HepG2 (cell line): ENCODE results near the gene ZDHHC16. TPM values are rescaled to one million over a fixed set of nuclear protein-coding genes. Genes with fewer than 3 reads are reported as not detected.
A peak's percentile ranks its signal among the peaks of the same experiment; 100 is the strongest.

Experiments
- CBFB ChIP-seq: sonication (generic); formaldehyde crosslinking; IDR thresholded peaks from 2 replicates; pipeline ENCODE4 v1.4.0; 2020; ENCODE audit warnings: missing genetic modification reagents
- E2F5 ChIP-seq: sonication (generic); formaldehyde crosslinking; conservative IDR thresholded peaks from 2 replicates; pipeline ENCODE4 v1.4.0; 2020; ENCODE audit warnings: missing genetic modification reagents
- HNF1A ChIP-seq, 2 experiments: sonication (generic) in 1 of 2; formaldehyde crosslinking in 1 of 2; IDR thresholded peaks; 2 replicates each; pipeline versions ENCODE4 v1.4.0 to v1.6.1; 2016 to 2020; ENCODE audit warnings: borderline replicate concordance in 1 of 2, low read depth in 1 of 2, mild to moderate bottlenecking in 1 of 2, missing genetic modification reagents in 1 of 2
- JDP2 ChIP-seq: sonication (generic); formaldehyde crosslinking; IDR thresholded peaks from 2 replicates; pipeline ENCODE4 v1.8.1; 2022; ENCODE audit warnings: missing genetic modification reagents, borderline replicate concordance
- KDM5A ChIP-seq: fragments of 200-600 bp; sonication (generic); IDR thresholded peaks from 2 replicates; pipeline ENCODE4 v1.7.0; 2018; ENCODE audit warnings: antibody characterized with exemption, mild to moderate bottlenecking, low read length, borderline replicate concordance
- KIAA2018 ChIP-seq: sonication (generic); formaldehyde crosslinking; IDR thresholded peaks from 2 replicates; pipeline ENCODE4 v1.5.0; 2020; ENCODE audit warnings: mild to moderate bottlenecking, missing genetic modification reagents, borderline replicate concordance
- PAWR ChIP-seq: sonication (generic); formaldehyde crosslinking; IDR thresholded peaks from 2 replicates; pipeline ENCODE4 v1.4.0; 2020; ENCODE audit warnings: missing genetic modification reagents, mild to moderate bottlenecking, borderline replicate concordance
- PAX8 ChIP-seq: sonication (generic); formaldehyde crosslinking; IDR thresholded peaks from 2 replicates; pipeline ENCODE4 v1.8.0; 2022; ENCODE audit warnings: mild to moderate bottlenecking, missing genetic modification reagents, borderline replicate concordance
- POLR2A ChIP-seq, 2 experiments: IDR thresholded peaks; 2 replicates each; pipeline ENCODE4 v1.6.1; 2011; ENCODE audit warnings: low read depth in 2 of 2, low read length in 2 of 2, mild to moderate bottlenecking in 1 of 2, moderate library complexity in 1 of 2; ENCODE audit not compliant: insufficient read depth in 1 of 2
- SUZ12 ChIP-seq: fragments of 150-350 bp; IDR thresholded peaks from 2 replicates; pipeline ENCODE4 v1.6.1; 2014; ENCODE audit warnings: low read depth, low read length
- ZNF12 ChIP-seq: sonication (generic); formaldehyde crosslinking; IDR thresholded peaks from 2 replicates; pipeline ENCODE4 v1.5.0; 2020; ENCODE audit warnings: missing genetic modification reagents
- ZNF570 ChIP-seq: sonication (generic); formaldehyde crosslinking; IDR thresholded peaks from 2 replicates; pipeline ENCODE4 v1.4.0; 2020; ENCODE audit warnings: mild to moderate bottlenecking, missing genetic modification reagents, borderline replicate concordance
- ZNF629 ChIP-seq: sonication (generic); formaldehyde crosslinking; conservative IDR thresholded peaks from 2 replicates; pipeline ENCODE4 v1.5.0; 2020; ENCODE audit warnings: missing genetic modification reagents
- polyA plus RNA-seq, 8 experiments: library from polyadenylated mRNA; depleted of rRNA in 3 of 8; stranded (reverse) in 7 of 8; unstranded in 1 of 8; fragments of >200 nt; fragmentation: Illumina TruSeq in 4 of 8; extraction: Trizol in 4 of 8; gene quantifications; 2 replicates each; pipeline versions ENCODE4 v1.2.1 to v1.2.3, GENCODE V29; 2011 to 2016; ENCODE audit warnings: low read depth in 4 of 8, missing spikeins in 1 of 8, mixed read lengths in 1 of 8; ENCODE audit not compliant: insufficient read depth in 1 of 8
- total RNA-seq, 5 experiments: library from RNA; depleted of rRNA; stranded (reverse); fragments of >200 nt; fragmentation: Illumina TruSeq; extraction: Trizol; gene quantifications; 2 replicates each; pipeline ENCODE4 v1.2.3, GENCODE V29; 2016; ENCODE audit warnings: low read depth in 1 of 5
- TF ChIP-seq, protein P1 (sequence below): IDR thresholded peaks from 2 replicates; pipeline ENCODE4 v1.6.1; 2012; ENCODE audit warnings: inconsistent platforms

The ZDHHC16 gene
- total and polyA plus RNA-seq, 2 of the 13 experiments (the other 11 are each of a cell fraction or from before 2014, with no cell fraction given) = 40.8 to 41.8 TPM

- TF ChIP-seq, protein P1, sequence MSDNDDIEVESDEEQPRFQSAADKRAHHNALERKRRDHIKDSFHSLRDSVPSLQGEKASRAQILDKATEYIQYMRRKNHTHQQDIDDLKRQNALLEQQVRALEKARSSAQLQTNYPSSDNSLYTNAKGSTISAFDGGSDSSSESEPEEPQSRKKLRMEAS = peak; percentile 76
- TF ChIP-seq ZNF12 (0 out of 2 replicates have a peak, but pooled peaks have one; percentile 7), POLR2A (IDR thresholded peaks at IDR 0.05; ENCODE audit: insufficient read depth in 1 of 2, low read depth in 2 of 2, low read length in 2 of 2) (peak; percentile 73 to 84), ZNF629 (peak; percentile 35; the same call in 1 of the 2 replicates), HNF1A (IDR thresholded peaks at IDR 0.05; ENCODE audit: low read depth) (no peak), HNF1A (CRISPR knock-in tag; IDR thresholded peaks at IDR 0.05; ENCODE audit: borderline replicate concordance) (no peak), CBFB (CRISPR knock-in tag) (peak; percentile 58; the same call in 1 of the 2 replicates), SUZ12 (peak; percentile 59), JDP2 (CRISPR knock-in tag) (no peak), E2F5 (CRISPR knock-in tag) (no peak; the same call in 1 of the 2 replicates), PAX8 (CRISPR knock-in tag) (0 out of 2 replicates have a peak, but pooled peaks have one; percentile 28), KDM5A (peak; percentile 90), PAWR (CRISPR knock-in tag) (no peak), ZNF570 (CRISPR knock-in tag) (no peak), KIAA2018 (CRISPR knock-in tag) (no peak)
These were observed at the start of gene ZDHHC16, which contains the start of gene EXOSC1 (continued) for GRCh38 chr10:97445722-97446639.
